Cerebellar nuclear complex (tissue), 1 donor: Measurements from ENCODE around the gene MAMDC2.
"Not testable (repeated sequence)": the region's sequence is repeated elsewhere in the genome, so short reads cannot be mapped to it uniquely, and the experiment has no call there.

Experiments used
- DNase-seq, 2 experiments: peaks; one replicate each; lab custom pipeline; 2025; lab: John Stamatoyannopoulos, UW

The MAMDC2 gene

DNA sequence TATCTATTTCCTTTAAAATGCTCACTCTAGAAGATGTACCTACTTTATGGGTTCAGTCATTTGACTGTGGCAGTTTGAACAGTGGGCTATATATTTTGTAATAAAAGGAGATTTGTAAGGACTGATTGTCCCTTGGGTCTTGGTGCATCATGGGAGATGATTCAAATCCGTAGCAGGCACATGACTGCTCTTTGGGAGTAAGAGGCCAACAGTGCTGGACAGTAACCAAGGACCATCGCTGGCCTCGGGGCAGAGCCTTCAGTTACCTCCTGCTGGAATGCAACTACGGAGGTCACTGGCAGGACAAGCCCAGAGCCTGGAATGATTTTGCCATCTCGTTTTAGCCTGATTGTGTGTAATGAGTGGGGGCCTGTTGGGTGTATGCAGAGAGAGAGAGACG lies 7.0 kb upstream of the MAMDC2 start:
- DNase-seq, result no peak

DNA sequence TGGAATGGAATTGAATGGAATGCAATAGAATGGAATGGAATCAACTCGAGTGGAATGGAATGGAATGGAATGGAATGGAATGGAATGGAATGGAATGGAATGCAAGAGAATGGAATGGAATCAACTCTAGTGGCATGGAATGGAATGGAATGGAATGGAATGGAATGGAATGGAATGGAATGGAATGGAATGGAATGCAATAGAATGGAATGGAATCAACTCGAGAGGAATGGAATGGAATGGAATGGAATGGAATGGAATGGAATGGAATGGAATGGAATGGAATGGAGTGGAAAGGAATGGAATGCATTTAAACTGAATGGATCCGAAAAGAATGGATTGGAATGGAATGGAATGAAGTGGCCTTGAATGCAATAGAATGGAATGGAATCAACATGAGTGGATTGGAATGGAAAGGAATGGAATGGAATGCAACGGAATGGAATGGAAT lies 5.5 kb upstream of the MAMDC2 start:
- not testable (repeated sequence) for DNase-seq

DNA sequence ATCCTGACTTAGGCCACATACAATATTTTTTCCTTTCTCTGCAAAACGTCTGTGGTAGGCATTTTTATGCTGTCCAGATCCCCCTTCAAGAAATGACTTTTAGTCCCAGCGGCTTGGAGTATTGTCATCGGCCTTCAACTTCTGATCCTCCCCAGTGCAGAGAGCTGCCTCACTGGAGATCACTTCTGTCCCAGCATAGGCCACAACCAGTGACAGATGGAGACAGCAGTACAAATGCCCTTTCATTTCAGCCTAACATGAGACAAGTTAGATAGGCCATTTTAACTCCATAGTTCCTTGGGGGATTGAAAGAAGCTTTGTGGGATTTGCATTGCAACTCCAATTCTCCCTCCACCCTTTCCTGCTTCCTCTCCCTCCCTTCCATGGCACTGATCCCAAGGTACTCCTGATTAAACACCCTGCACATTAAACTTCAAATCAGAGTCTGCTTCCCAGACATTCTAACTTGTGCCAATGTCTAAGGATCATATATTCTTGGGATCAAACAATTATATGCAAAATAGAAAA lies 3.2 kb upstream of the MAMDC2 start:
- DNase-seq, result no peak

DNA sequence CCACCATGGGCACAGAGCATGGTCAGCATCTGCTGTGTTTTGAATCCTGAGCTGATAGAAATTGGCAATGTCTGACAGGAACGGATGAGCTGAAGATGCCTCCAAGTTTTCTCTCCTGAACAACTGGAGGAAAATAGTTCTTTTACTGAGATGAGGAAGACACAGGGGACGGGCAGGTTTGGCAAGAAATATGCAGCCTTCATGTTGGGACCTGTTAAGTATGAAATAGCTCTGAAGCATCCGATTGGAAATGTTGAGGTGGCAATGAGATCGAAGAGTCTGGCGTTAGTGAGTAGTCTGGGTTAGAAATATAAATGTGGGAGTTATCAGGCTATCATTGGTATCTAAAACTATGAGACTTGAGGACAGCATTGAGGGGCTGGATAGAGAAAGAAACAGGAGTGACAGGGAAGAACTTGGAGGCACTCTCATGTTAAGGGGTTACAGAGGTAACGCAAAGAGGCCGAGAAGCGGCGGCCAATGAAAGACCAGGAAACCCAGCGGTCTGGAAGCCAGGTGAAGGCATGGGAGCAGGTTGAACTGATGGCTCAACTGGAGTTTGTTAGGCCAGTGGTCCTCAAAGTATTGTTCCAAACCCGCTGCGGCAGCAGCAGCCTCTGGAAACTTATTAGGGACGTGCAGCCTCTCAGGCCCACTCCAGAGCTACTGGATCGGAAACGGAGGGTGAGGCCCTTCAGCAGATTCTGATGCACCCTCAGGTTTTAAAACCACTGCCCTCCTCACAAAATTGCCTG lies 1.0 kb upstream of the MAMDC2 start:
- DNase-seq, result no peak

DNA sequence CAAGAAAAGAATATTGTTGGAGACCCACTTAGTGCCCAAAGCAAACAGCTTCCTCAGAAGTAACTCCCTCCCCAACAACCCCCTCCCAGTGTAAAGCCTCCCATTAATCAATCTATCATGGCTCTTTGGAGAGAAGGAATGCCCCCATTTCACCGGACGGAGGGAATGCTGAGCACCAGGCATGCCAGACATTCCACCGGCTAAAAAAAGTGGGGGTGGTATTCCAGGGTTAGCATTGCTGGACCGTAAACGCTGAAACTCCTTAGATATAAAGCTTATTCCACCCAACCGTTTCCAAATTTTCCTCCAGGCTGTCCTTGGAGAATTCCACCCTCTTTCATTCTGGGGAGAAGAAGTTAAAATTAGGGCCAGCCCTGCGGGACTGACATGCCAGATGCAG lies 363 bp upstream of the MAMDC2 start:
- no peak for DNase-seq

DNA sequence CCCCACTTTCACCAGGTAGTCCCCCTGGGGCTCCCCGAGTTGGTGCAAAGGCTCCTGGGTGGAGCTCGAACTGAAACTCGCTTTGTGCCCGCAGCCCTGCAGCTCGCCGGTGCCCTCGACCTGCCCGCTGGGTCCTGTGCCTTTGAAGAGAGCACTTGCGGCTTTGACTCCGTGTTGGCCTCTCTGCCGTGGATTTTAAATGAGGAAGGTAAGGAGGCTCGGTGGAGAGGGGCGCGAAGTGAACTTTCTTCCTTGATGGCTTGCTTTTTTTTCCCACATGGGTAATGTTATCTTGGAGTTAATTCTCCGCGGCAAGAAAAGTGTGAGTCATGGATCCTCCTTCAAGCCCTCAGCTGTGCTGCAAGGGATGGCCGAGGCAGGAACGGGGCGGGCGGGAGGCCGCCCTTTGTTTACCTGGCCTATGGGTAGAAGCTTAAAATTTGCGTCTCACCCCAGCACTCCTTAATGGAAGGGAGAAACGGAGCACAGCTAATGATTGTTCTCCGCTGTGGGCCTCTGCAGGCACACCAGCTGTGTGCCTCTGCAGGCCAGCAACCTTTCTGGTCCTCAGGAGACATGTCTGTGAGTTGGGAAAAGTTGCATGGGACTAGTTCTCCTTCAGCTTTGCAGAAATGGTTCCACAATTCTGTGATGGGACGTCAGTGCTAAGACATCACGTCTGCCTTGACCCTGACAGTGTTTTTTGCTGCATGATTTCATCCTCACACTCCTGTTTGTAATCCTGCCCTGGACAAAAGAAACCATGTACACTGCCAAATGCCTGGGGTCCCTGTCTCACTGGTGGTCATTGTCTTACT lies 1.1 kb downstream of the MAMDC2 start:
- no peak for DNase-seq

DNA sequence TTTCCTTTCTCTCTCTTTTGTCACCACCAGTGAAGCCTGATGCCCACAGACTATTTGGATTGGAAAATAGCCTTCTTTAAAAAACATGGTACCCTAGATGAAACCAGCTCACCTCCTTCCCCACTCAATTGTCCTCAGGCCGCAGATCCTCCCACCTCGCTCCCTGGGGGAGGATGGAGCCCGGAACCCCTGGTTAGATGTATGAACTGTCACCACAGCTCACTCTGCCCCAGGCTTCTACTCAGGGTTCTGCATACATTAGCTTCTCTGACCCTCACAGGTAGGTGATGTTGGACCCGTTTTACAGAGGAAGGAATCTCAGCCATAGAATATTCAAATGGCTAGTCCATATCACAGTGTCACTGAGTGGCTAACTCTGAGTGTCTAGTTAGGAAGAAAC lies 1.8 kb downstream of the MAMDC2 start:
- DNase-seq, result no peak

DNA sequence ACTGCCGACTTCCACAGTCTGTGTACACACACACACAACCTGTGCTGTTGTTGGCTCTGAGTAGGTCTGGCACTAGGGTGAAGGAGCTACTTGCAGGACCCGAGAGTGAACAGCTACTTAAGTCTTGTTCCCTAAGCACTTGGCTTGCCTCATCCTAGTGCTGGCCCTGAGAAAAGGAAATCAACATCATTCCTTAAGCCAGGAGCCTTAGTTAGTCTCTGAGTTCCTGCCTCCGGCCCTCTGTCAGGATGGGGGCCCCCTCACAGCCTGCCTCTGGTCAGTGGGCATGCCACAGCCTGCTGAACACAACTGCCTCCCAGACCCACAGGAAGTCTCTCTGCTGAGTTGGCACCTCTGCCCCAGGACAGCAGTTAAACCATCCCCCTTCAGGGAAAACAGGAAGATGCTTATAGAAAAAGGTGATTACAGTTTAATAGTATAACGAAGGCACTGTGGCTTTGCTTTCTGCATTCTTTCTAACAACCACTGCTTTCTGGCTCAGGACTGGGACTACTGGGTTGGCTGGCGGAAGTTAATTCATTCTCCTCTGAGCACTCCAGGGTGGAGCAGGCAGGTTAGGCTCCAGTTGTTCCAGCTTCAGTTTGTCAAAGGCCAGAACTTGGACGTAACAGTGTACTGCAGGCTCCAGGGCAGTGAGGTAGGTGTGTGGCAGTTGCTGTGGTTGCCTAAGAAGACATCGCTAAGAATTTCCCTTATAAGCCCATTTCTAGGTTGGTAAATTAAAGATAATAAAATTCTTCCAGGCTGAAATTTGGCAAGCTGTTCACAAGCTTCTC lies 2.8 kb downstream of the MAMDC2 start:
- no peak for DNase-seq

DNA sequence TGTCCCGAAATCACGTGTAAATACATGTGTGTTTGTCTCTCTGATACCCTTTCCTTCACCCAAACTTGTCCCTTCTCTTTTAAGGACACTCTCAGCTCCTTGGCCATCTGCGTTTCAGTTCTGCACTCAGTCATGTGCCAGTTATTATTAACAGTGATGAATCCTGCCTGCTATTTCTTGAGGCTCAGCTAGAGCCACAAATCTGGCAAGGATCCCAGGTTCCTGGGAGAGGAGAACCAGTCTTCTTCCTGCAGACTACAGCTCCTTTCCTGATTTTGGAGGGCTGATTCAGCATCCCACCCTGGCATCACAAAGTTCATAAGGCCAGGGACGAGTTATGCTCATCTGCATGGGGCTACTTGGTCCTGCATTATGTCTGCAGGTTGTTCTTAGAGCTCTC lies 5.6 kb downstream of the MAMDC2 start:
- no peak for DNase-seq

DNA sequence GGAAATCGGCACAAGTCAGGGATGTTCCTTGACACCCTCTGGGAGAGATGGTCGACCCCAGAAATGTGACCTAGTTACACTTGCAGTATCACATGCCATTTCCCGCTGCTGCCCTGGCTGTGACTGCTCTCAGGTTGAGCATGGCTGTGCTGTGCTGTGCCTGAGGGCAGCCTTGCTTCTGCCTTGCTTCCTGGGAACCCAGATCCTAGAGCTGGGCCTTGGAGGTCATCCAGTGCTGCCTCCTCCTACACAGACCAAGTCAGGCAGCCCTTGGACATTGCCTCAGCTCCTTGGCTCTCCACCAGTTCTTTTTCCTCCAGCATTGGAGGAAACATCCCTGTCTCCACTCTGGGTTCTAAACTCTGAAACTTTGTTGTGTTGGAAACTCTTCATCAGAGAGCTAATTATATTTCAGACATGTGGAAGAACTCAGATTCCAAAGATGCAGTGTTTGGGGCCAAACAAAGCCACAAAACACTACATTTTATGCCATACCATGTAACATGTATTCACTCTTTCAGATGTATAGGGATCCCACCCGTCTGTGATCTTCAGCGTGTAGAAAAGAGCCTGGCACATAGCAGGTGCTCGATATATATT lies 6.1 kb downstream of the MAMDC2 start:
- no peak for DNase-seq

DNA sequence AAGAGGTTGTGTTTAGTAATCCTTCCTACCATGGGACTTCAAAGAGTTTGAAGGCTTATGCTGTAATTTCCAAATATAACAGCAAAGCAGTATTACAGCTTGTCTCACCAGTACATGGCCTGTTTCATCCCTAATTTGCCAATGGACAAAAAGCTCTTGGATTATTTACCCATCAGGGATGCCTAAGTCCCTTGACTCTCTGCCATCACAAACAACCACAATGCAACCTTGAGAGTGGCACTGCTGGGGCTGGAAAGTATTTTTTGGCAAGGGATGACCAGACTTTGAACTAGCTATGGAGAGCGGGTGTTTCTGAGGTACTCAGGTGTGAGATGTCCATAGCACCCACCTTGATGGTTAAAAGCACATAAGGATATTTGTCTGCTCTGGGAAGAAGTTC lies 9.1 kb downstream of the MAMDC2 start:
- DNase-seq, result no peak

DNA sequence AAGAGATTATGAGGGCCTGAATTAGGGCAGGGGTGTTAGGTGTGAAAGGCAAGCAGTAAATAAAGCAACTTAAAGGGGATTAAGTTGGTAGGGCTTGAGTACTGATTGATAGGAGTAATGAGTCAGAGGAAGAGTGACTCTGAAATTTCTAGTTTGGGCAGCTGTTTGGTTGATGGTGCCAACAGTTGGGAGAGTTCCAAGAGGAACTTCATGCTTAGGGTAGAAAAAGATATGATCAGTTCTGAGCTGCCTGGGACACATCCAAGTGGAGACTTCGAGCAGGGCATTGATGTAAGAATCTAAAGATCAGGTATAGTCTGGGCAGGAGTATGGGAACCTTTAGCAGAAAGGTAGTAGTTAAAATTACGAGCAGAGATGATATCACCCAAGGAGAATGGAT lies 10.2 kb downstream of the MAMDC2 start:
- DNase-seq, result no peak

DNA sequence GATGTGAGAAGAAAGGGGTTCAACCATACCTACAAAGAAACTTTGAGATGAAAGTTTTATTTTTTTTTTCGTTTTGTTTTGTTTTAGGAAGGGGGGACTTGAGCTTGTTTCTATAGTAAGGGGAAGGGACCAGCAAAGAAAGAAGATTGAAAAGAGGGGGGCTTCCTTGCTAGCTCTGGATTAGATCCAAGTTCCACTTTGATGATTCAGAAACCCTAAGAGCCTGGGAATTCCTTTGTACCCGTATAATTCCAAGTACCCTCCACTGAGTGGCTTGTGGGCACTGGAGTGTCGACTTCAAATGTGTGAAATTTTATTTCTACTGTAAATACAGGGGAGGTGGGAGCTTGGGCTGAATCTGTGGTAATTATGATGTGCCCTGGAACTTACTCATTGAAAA lies 10.9 kb downstream of the MAMDC2 start:
- no peak for DNase-seq

DNA sequence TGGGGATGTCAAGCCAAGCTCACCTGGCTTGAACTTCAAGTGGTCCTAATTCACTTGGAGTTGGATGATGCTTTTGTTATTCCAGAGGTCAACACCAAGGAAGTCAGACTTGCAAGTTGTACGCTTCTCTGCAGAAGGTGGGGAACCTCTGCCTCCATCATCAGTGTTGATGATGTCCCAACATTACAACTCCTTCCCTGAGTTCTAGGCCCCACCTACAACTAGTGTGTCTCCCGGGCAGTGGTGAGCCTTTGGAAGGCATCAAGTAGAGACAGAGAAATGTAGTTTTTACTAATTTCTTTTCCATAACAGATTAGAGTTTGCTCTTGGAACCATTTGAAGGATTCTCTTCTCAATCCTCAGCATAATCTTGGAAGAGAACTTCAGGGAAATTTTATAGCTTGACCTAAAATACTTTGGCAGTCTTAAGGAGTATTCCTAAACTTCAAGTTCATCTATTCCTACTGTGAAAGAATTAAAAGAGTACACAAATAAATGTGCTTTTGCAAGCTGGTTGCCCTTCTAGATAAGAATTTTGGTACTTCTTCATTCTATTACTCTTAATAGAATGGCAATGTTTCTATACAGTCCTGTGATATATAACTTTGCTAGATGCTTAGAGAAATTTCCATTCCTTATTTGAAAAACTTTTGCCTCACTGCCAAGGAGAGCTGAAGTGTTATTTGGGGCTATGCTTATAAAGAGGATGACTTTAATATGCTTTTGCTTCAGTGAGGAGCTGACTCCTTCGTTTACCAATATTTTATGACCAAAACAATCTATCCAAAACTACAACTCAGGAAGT lies 12.0 kb downstream of the MAMDC2 start:
- no peak for DNase-seq

DNA sequence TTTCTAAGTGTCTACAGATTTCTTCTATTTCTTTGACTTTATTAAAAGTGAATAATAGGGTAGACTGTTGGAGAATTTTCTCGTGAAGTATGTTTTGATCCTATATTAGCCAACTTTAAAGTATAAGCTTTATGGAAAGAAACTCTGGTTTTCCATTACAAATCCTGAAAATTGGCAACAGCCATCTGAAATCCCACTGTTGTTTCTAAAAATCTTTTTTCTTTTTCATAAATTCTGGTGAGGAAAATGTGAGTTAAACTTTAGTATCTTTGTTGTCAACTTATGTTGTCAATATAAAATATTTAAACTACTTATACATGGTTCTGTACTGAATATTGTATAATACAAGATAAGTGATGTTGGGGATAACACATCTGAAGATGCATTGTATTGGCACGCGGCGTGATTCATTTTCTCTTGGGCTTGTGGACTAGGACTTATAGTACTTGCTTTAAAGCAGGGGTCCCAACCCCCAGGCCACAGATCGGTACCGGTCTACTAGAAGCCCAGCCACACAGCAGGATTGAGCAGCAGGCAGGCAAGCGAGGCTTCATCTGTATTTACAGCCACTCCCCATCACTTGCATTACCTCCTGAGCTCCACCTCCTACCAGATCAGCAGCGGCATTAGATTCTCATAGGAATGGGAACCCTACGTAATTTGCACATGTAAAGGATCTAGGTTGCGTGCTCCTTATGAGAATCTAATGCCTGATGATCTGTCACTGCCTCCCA lies 12.7 kb downstream of the MAMDC2 start:
- no peak for DNase-seq

DNA sequence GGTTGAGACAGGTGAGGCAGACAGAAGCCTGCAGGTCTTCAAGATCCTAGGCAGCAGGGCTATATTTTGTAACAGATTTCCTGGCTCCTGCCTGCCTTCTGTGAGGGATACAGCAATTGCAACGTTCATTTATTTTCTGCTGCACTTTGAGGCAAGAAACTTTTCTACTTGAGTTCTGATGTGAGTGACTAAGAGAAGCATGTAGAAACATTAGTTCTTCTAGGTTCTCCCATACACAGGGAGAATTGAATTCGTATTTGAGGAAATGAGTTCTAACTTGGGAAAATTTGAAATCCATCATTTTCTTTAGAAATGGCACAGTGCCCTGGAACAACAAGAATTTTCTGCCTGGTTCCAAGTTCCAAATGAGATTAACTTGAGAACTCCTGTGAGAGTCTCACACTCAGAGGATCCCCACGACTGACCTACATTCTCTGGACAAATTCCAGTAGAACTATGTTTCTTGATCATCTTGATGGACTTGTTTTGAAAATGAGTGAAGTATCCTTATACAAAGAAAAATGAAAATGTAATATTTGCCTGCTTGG lies 15.0 kb downstream of the MAMDC2 start:
- DNase-seq, result no peak

DNA sequence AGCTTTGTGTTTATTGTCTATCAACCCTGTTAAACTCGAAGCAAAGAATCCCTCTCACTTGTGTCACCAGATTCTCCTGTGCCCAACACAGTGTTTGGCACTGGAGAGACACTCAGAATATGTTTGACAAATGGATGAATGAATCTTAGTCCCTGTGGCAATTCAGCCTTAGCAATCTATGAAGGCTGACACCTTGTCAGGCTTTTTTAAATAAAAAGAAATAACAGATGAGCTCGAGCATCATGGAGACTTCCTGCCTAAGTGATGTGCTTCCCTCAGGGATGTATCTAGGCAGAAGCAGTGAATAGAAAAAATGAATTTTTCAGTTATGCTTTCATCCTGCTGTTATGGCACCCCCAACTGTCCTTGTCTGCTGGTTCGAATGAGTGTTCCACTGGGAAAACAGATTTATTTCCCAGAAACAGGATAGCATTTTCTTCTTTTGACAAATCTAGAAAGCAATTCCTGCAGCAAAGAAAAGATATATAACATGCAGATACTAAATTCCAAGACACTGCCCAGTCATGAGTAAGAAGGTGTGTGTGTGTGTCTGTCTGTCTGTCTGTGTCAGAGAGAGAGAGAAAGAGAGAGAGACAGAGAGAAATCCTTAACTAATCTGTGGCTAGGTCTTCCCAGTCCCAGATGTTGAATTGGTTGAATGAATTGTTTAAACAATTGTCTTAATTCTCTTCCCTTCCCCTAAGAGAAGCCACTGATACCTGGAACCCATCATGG lies 16.7 kb downstream of the MAMDC2 start:
- DNase-seq, result no peak

DNA sequence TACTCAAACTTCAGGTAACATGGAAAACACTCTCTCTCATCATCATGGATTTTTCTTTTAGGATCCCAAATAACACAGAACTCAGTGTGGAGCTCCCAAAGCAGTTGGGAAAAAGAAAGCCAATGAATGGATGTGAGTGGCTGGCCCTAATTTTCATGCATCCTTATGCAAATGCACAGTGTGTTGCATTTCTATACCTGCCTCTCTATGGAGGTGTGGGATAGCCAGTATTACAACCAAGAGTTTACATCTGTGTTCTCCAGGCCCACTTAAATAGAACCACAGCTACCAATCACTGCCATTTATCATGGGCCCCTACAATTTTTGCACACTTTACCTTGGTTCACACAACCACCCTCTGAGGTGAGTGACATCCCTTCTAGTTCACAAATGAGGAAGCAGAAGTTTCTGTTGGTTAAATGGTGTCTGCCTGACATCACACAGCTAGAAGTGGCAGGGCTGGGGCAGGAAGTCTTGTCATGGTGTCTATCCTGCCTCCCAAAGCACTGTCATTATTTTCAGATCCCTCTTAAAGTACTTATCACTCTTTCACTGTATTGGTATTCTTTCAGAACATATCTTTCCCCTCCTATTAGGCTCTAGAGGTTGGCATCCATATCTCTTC lies 17.3 kb downstream of the MAMDC2 start:
- no peak for DNase-seq

DNA sequence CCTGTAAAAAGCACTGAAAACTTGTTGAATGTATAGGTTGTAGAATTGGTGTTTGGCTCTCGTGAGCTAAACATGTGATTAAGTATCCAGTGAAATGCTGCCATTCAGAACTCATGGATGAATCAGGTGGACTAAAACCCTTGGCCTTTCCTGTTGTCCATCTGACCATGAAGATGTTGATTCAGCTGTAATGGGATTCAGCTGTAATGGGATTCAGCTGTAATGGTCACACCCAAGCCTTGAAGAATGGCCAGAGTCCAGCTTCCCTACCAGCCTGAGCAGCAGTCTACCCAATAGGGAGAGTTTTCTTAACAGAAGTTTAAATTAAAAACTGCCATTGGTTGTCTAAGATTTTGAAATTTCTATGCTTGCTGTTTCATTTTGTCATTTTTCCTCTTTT lies 18.1 kb downstream of the MAMDC2 start:
- DNase-seq, result no peak
